ENCODE measurements around the gene BDKRB1.

BDKRB1 gene

GRCh38 chr14:96255501-96256366 is at the start of gene BDKRB1:
Gene BDKRB1, plus strand, starts transcription at chr14:96256210. Its CDS starts 7,473 bp downstream, at chr14:96263683.
- DNase-seq = no peak

- no peak for DNase-seq
Observed at GRCh38 chr14:96206461-96206860, 49.5 kb upstream of the BDKRB1 start.

- no peak for DNase-seq
Observed at GRCh38 chr14:96207686-96208085, 48.3 kb upstream of the BDKRB1 start.

- no peak for DNase-seq
Observed at GRCh38 chr14:96208739-96209138, 47.3 kb upstream of the BDKRB1 start.

GRCh38 chr14:96212140-96212539 is 43.9 kb upstream of the BDKRB1 start:
- no peak for DNase-seq

- no peak for DNase-seq
Observed at GRCh38 chr14:96212896-96213295, 43.1 kb upstream of the BDKRB1 start.

- DNase-seq = no peak
Observed at GRCh38 chr14:96213871-96214465, 42.0 kb upstream of the BDKRB1 start.

GRCh38 chr14:96214793-96215192 is 41.2 kb upstream of the BDKRB1 start:
- DNase-seq = no peak

GRCh38 chr14:96215452-96216244 is 40.4 kb upstream of the BDKRB1 start:
- DNase-seq = no peak

- DNase-seq = no peak
Observed at GRCh38 chr14:96216627-96217026, 39.4 kb upstream of the BDKRB1 start.

- DNase-seq = no peak
Observed at GRCh38 chr14:96217376-96217913, 38.6 kb upstream of the BDKRB1 start.

GRCh38 chr14:96221109-96221650 is 34.8 kb upstream of the BDKRB1 start:
- no peak for DNase-seq

- DNase-seq = no peak
Observed at GRCh38 chr14:96221841-96222240, 34.2 kb upstream of the BDKRB1 start.

GRCh38 chr14:96224480-96225096 is 31.4 kb upstream of the BDKRB1 start:
- no peak for DNase-seq

- no peak for DNase-seq
Observed at GRCh38 chr14:96225213-96225612, 30.8 kb upstream of the BDKRB1 start.

GRCh38 chr14:96225745-96226151 is 30.3 kb upstream of the BDKRB1 start:
- DNase-seq = no peak

GRCh38 chr14:96227428-96227827 is 28.6 kb upstream of the BDKRB1 start:
- no peak for DNase-seq

- no peak for DNase-seq
Observed at GRCh38 chr14:96229315-96229714, 26.7 kb upstream of the BDKRB1 start.

GRCh38 chr14:96231056-96231455 is 25.0 kb upstream of the BDKRB1 start:
- DNase-seq = no peak

- no peak for DNase-seq
Observed at GRCh38 chr14:96231526-96232130, 24.4 kb upstream of the BDKRB1 start.

GRCh38 chr14:96232506-96232905 is 23.5 kb upstream of the BDKRB1 start:
- no peak for DNase-seq

- DNase-seq = no peak
Observed at GRCh38 chr14:96233661-96234060, 22.3 kb upstream of the BDKRB1 start.
